ENCODE results near the gene FER. TPM values are rescaled to one million over a fixed set of nuclear protein-coding genes. Genes with fewer than 3 reads are reported as not detected.

FER gene
- total RNA-seq, 1 donor: 36.6 TPM

GRCh38 chr5:109083937-109084336 lies 336.2 kb downstream of the FER start:
- H2AFZ ChIP-seq (ENCODE audit: low read length): no peak overlapping the region
- H3K4me3 ChIP-seq (ENCODE audit: insufficient read depth, low read length): no peak overlapping the region
- H3K9me3 ChIP-seq (ENCODE audit: low read depth, low read length): no peaks in the 10 kb centered on the region
- DNase-seq (ENCODE audit: insufficient read length, low spot score, missing footprints): no peak
- no peaks in the 10 kb centered on the region for H3K4me1 ChIP-seq (ENCODE audit: insufficient read depth, low read length)
- H3K36me3 ChIP-seq (ENCODE audit: insufficient read depth, low read length): no peaks in the 10 kb centered on the region
- no peaks in the 10 kb centered on the region for H4K20me1 ChIP-seq (ENCODE audit: insufficient read depth, low read length)
- no peaks in the 10 kb centered on the region for H3K79me2 ChIP-seq (ENCODE audit: insufficient read depth, low read length)
- no peak for TF ChIP-seq CTCF (IDR thresholded peaks at IDR 0.05; ENCODE audit: extremely low read depth, low read depth, low read length)
- no peak overlapping the region for H3K27ac ChIP-seq (ENCODE audit: low read depth, low read length)
- no peaks in the 10 kb centered on the region for H3K27me3 ChIP-seq (ENCODE audit: insufficient read depth, low read length)
- H3K4me2 ChIP-seq (ENCODE audit: insufficient read depth, low read length): no peak overlapping the region

GRCh38 chr5:109089191-109089590 lies 341.5 kb downstream of the FER start:
- no peaks in the 10 kb centered on the region for H3K4me1 ChIP-seq (ENCODE audit: insufficient read depth, low read length)
- no peak for DNase-seq (ENCODE audit: insufficient read length, low spot score, missing footprints)
- H3K36me3 ChIP-seq (ENCODE audit: insufficient read depth, low read length): no peaks in the 10 kb centered on the region

DNA sequence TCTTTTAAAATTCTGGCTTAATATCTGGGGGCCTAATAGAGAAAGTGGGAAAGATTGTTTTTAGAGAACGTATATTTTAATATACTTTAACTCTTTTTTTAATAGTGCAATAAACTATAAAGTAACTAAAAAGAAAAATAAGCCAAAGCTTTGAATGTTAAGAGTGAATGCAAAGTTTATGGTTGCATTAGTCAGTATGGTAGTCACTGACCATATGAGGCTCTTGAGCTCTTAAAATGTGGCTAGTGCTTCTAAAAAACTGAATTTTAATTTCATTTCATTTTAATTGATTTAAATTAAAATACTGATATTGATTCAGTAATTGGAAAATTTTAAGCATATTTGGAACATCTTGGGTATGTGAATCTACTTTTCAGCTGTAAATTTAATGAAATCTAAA lies 351.4 kb downstream of the FER start:
- Histone ChIP-seq H3K4me2 (ENCODE audit: insufficient read depth, low read length) (no peak overlapping the region), H4K20me1 (ENCODE audit: insufficient read depth, low read length) (no peaks in the 10 kb centered on the region), H3K36me3 (ENCODE audit: insufficient read depth, low read length) (no peaks in the 10 kb centered on the region), H3K79me2 (ENCODE audit: insufficient read depth, low read length) (no peaks in the 10 kb centered on the region), H2AFZ (ENCODE audit: low read length) (no peak overlapping the region), H3K4me3 (ENCODE audit: insufficient read depth, low read length) (no peak overlapping the region), H3K9me3 (ENCODE audit: low read depth, low read length) (no peaks in the 10 kb centered on the region), H3K27ac (ENCODE audit: low read depth, low read length) (no peak overlapping the region), H3K27me3 (ENCODE audit: insufficient read depth, low read length) (no peaks in the 10 kb centered on the region), H3K4me1 (ENCODE audit: insufficient read depth, low read length) (peaks cover 4% of the 10 kb centered on the region)
- no peak for DNase-seq (ENCODE audit: insufficient read length, low spot score, missing footprints)
- no peak for TF ChIP-seq CTCF (IDR thresholded peaks at IDR 0.05; ENCODE audit: extremely low read depth, low read depth, low read length)

More at GRCh38 chr5:109089191-109089590, 341.5 kb downstream of the FER start:
- no peaks in the 10 kb centered on the region for H3K79me2 ChIP-seq (ENCODE audit: insufficient read depth, low read length)
- no peak for TF ChIP-seq CTCF (IDR thresholded peaks at IDR 0.05; ENCODE audit: extremely low read depth, low read depth, low read length)
- H3K27me3 ChIP-seq (ENCODE audit: insufficient read depth, low read length): no peaks in the 10 kb centered on the region
- no peak overlapping the region for H2AFZ ChIP-seq (ENCODE audit: low read length)
- H3K9me3 ChIP-seq (ENCODE audit: low read depth, low read length): no peaks in the 10 kb centered on the region
- no peak overlapping the region for H3K4me3 ChIP-seq (ENCODE audit: insufficient read depth, low read length)
- no peak overlapping the region for H3K27ac ChIP-seq (ENCODE audit: low read depth, low read length)
- no peak overlapping the region for H3K4me2 ChIP-seq (ENCODE audit: insufficient read depth, low read length)
- no peaks in the 10 kb centered on the region for H4K20me1 ChIP-seq (ENCODE audit: insufficient read depth, low read length)

- Histone ChIP-seq H3K4me3 (ENCODE audit: insufficient read depth, low read length) (no peak overlapping the region), H2AFZ (ENCODE audit: low read length) (no peak overlapping the region), H3K4me2 (ENCODE audit: insufficient read depth, low read length) (no peak overlapping the region), H3K4me1 (ENCODE audit: insufficient read depth, low read length) (peaks cover 13% of the 10 kb centered on the region), H3K9me3 (ENCODE audit: low read depth, low read length) (no peaks in the 10 kb centered on the region), H4K20me1 (ENCODE audit: insufficient read depth, low read length) (no peaks in the 10 kb centered on the region), H3K36me3 (ENCODE audit: insufficient read depth, low read length) (no peaks in the 10 kb centered on the region), H3K27me3 (ENCODE audit: insufficient read depth, low read length) (no peaks in the 10 kb centered on the region), H3K27ac (ENCODE audit: low read depth, low read length) (no peak overlapping the region), H3K79me2 (ENCODE audit: insufficient read depth, low read length) (no peaks in the 10 kb centered on the region)
- DNase-seq (ENCODE audit: insufficient read length, low spot score, missing footprints): no peak
- no peak for TF ChIP-seq CTCF (IDR thresholded peaks at IDR 0.05; ENCODE audit: extremely low read depth, low read depth, low read length)
Measured at GRCh38 chr5:109100971-109101370, 353.3 kb downstream of the FER start.
